Parathyroid adenoma (tissue), 2 donors: ENCODE results near the gene MVB12B.

ENCODE experiments used
- H2AFZ ChIP-seq: fragments of 300-600 bp; sonication (generic); one replicate; pipeline ENCODE4 v1.7.0; 2017; ENCODE audit warnings: antibody characterized with exemption, mild to moderate bottlenecking
- H3K27ac ChIP-seq: fragments of 300-600 bp; sonication (generic); one replicate; pipeline ENCODE4 v1.7.0; 2017
- H3K27me3 ChIP-seq: fragments of 300-600 bp; sonication (generic); one replicate; pipeline ENCODE4 v1.7.0; 2017; ENCODE audit warnings: low read length; ENCODE audit not compliant: control insufficient read depth, insufficient read depth
- H3K36me3 ChIP-seq: fragments of 300-600 bp; sonication (generic); one replicate; pipeline ENCODE4 v1.7.0; 2017; ENCODE audit warnings: low read length; ENCODE audit not compliant: control insufficient read depth, insufficient read depth
- H3K4me1 ChIP-seq: fragments of 300-600 bp; sonication (generic); one replicate; pipeline ENCODE4 v1.7.0; 2017; ENCODE audit warnings: control low read depth
- H3K4me2 ChIP-seq: fragments of 300-600 bp; sonication (generic); one replicate; pipeline ENCODE4 v1.7.0; 2017; ENCODE audit warnings: low read length
- H3K4me3 ChIP-seq: fragments of 300-600 bp; sonication (generic); one replicate; pipeline ENCODE4 v1.7.0; 2017; ENCODE audit warnings: low read depth, low read length
- H3K79me2 ChIP-seq: fragments of 300-600 bp; sonication (generic); one replicate; pipeline ENCODE4 v1.7.0; 2017; ENCODE audit warnings: control low read depth
- H3K9ac ChIP-seq: fragments of 300-600 bp; sonication (generic); one replicate; pipeline ENCODE4 v1.7.0; 2017; ENCODE audit warnings: mild to moderate bottlenecking
- H3K9me3 ChIP-seq: fragments of 300-600 bp; sonication (generic); one replicate; pipeline ENCODE4 v1.7.0; 2017; ENCODE audit warnings: low read length; ENCODE audit not compliant: control insufficient read depth
- CTCF ChIP-seq: fragments of 300-600 bp; sonication (generic); IDR thresholded peaks from one replicate; pipeline ENCODE4 v1.7.0; 2017; ENCODE audit warnings: antibody characterized with exemption, mild to moderate bottlenecking
- donor health status: primary hyperparathyroidism.

Gene MVB12B

DNA sequence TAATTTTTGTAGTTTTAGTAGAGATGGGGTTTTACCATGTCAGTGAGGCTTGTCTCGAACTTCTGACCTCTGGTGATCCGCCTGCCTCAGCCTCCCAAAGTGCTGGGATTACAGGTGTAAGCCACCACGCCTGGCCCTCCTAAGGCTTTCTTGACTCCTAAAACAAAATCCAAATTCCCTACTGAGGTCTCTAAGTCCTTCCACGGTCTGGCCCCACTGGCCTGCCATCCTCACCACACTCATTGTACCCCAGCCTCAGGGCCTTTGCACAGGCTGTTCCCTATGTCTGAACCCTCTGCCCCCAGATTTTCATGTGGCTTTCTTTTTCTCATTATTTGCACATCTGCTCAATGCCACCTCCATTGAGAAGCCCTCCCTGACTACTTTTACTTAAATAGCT is 34.7 kb upstream of the MVB12B start:
- Histone ChIP-seq H3K27me3 (no peaks in the 10 kb centered on the region), H3K4me2 (no peak overlapping the region), H3K4me1 (no peaks in the 10 kb centered on the region), H2AFZ (no peak overlapping the region), H3K4me3 (no peak overlapping the region), H3K27ac (no peak overlapping the region), H3K36me3 (no peaks in the 10 kb centered on the region), H3K9me3 (no peaks in the 10 kb centered on the region), H3K9ac (no peak overlapping the region), H3K79me2 (no peaks in the 10 kb centered on the region)
- no peak for TF ChIP-seq CTCF

DNA sequence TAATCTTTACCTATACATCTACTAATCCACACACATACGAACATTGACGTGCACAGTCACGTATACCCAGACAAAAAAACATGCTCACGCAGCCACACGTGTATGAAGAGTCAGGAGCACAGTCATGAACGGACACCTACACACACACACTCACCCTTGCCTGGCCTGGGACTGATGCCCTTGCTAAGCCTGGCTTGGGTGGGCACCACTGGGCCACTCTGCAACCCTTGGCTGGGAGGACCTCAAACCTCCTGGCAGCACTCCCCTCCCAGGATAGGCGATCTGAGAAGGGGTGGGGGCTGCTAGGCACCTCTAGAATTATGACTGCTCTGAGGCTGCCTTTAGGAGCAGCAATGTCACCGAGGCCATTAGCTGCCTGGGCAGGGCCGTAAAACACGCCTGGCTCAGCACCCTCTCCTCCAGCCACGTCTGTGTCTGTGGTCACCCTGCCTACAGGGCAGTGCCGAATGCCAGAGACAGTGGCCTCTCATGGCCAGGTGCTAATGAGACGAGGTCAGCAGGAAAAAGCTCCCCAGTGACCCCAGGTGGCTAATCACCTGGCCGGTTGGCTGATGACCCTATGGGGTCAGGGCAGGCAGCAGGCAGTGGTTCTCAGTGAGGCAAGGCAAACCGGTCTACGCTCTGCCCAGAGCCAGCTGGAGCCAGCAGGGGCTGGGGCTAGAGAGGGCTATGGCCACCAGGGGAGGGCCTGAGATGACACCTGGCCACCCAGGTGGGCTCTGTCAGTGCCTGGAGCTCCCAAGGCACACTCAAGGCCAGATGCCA is 33.7 kb upstream of the MVB12B start:
- Histone ChIP-seq H3K27ac (no peak overlapping the region), H2AFZ (no peak overlapping the region)

DNA sequence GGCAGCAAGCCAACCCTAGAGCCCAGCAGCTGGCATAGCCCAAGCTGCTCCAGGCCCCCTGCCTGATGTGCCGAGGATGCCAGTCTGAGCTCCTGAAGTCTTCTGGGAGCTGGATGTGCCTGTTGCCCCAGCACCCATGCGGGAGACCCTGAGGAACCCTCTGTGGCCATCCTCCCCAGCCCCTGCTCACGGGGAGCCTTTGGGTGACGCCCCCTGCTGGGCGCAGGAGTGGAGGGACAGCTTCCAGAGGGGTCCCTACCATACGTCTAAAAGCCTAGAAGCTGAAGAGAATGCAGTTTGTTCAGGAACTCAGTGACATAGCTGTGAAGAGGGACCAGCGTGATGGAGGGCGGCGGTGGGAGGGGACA is 33.1 kb upstream of the MVB12B start:
- H2AFZ ChIP-seq, result no peak overlapping the region
- H3K79me2 ChIP-seq, result no peaks in the 10 kb centered on the region
- H3K9me3 ChIP-seq, result no peaks in the 10 kb centered on the region
- no peak for TF ChIP-seq CTCF
- no peak overlapping the region for H3K9ac ChIP-seq
- no peaks in the 10 kb centered on the region for H3K36me3 ChIP-seq
- no peaks in the 10 kb centered on the region for H3K4me1 ChIP-seq
- no peak overlapping the region for H3K4me3 ChIP-seq
- no peak overlapping the region for H3K4me2 ChIP-seq
- H3K27me3 ChIP-seq, result no peaks in the 10 kb centered on the region
- no peak overlapping the region for H3K27ac ChIP-seq

More for the DNA sequence above, 33.7 kb upstream of the MVB12B start:
- H3K36me3 ChIP-seq, result no peaks in the 10 kb centered on the region
- no peaks in the 10 kb centered on the region for H3K27me3 ChIP-seq
- no peaks in the 10 kb centered on the region for H3K4me1 ChIP-seq
- no peak for TF ChIP-seq CTCF
- no peaks in the 10 kb centered on the region for H3K9me3 ChIP-seq
- no peak overlapping the region for H3K4me2 ChIP-seq
- no peak overlapping the region for H3K9ac ChIP-seq
- H3K79me2 ChIP-seq, result no peaks in the 10 kb centered on the region
- H3K4me3 ChIP-seq, result no peak overlapping the region

DNA sequence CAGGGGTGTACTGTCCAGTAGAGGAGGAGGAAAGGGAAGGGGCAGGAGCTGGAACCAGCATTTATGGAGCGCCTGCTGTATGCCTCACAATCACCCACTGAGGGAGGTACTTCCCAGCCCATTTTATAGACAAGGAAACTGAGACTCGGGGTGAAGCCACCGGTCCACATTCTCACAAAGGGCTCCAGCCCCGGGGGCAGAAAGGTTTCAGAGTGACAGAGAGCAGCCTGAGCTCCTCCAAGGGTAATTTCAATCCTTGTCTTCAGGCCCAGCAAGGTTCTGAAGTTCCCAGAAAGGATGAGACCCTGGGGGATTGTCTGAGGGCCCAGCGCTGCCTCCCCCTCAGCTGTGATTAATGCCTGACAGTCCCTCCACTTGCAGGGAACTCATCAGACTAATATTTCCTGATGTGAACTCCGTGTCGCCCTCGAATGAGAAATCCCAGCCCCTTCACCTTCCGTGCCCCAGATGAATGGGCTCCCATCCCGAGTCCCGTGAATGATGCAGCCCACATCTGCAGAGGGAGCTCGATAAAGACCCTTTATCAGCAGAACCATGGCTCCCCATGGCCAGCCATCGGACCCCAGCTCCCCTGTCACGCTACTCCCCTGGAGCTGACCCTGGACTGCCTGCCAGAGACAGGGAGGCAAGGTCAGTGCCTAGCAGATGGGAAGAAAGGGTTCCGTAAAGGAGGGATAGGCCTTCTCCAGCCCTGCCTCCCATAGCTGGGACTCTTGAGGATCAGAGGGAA is 32.1 kb upstream of the MVB12B start:
- H2AFZ ChIP-seq, result no peak overlapping the region
- H3K9me3 ChIP-seq, result no peaks in the 10 kb centered on the region
- no peaks in the 10 kb centered on the region for H3K27me3 ChIP-seq
- H3K79me2 ChIP-seq, result no peaks in the 10 kb centered on the region
- H3K9ac ChIP-seq, result no peak overlapping the region
- H3K4me2 ChIP-seq, result no peak overlapping the region
- no peaks in the 10 kb centered on the region for H3K4me1 ChIP-seq
- H3K36me3 ChIP-seq, result no peaks in the 10 kb centered on the region
- no peak overlapping the region for H3K27ac ChIP-seq
- no peak overlapping the region for H3K4me3 ChIP-seq
- no peak for TF ChIP-seq CTCF
